OCI-LY7 (cell line): ENCODE results near the gene LRRFIP2. TPM values are rescaled to one million over a fixed set of nuclear protein-coding genes. Genes with fewer than 3 reads are reported as not detected.

Experiments used
- BruUV-seq: library from RNA; stranded (reverse); fragments of 400-500 nt; replicated peaks from 2 replicates; lab custom pipeline; 2021; lab: Mats Ljungman, UMichigan
- CTCF ChIA-PET: fragments of 300-600 bp; sonication (Branson Sonifier 250); formaldehyde crosslinking; loops from one replicate; lab custom pipeline; 2022; ENCODE audit warnings: antibody characterized with exemption; ENCODE audit not compliant: unreplicated experiment; lab: Charles Lee
- POLR2A ChIA-PET: fragments of 300-600 bp; sonication (Branson Sonifier 250); formaldehyde crosslinking; loops from one replicate; lab custom pipeline; 2022; ENCODE audit warnings: antibody characterized with exemption; lab: Charles Lee
- DNase-seq: peaks from one replicate; pipeline ENCODE4 v3.0.0-alpha.2; 2015; ENCODE audit warnings: low spot score
- H2AFZ ChIP-seq: fragments of 200-600 bp; sonication (generic), shearing (Covaris generic); 2 replicates; pipeline ENCODE4 v1.6.1; 2014; ENCODE audit warnings: mild to moderate bottlenecking, antibody characterized with exemption, low read length, moderate library complexity
- H3K27ac ChIP-seq: fragments of 200-600 bp; sonication (generic); 2 replicates; pipeline ENCODE4 v1.5.1; 2014; ENCODE audit warnings: mixed run types, low read depth, mild to moderate bottlenecking, moderate library complexity, low read length, inconsistent platforms; ENCODE audit not compliant: poor library complexity, severe bottlenecking
- H3K36me3 ChIP-seq: fragments of 200-600 bp; sonication (generic); 2 replicates; pipeline ENCODE4 v1.6.1; 2014; ENCODE audit warnings: mild to moderate bottlenecking, antibody characterized with exemption, low read length, moderate library complexity, mixed read lengths; ENCODE audit not compliant: insufficient read depth
- H3K4me1 ChIP-seq: fragments of 200-600 bp; sonication (generic); 2 replicates; pipeline ENCODE4 v1.5.1; 2014; ENCODE audit warnings: mild to moderate bottlenecking, low read length; ENCODE audit not compliant: insufficient read depth, poor library complexity, severe bottlenecking
- H3K4me2 ChIP-seq: fragments of 200-600 bp; sonication (generic); 2 replicates; pipeline ENCODE4 v1.6.1; 2014; ENCODE audit warnings: mild to moderate bottlenecking, low read length
- H3K4me3 ChIP-seq: fragments of 200-600 bp; sonication (generic); 2 replicates; pipeline ENCODE4 v1.5.1; 2014; ENCODE audit warnings: mild to moderate bottlenecking, low read depth, low read length; ENCODE audit not compliant: poor library complexity, severe bottlenecking
- H3K79me2 ChIP-seq: fragments of 200-600 bp; sonication (generic); 2 replicates; pipeline ENCODE4 v1.6.1; 2016; ENCODE audit warnings: low read depth, mild to moderate bottlenecking, low read length, moderate library complexity, mixed read lengths; ENCODE audit not compliant: insufficient read depth
- H3K9me2 ChIP-seq: fragments of 200-600 bp; sonication (generic); 2 replicates; pipeline ENCODE4 v1.6.1; 2016; ENCODE audit warnings: mild to moderate bottlenecking, low read length, mixed read lengths; ENCODE audit not compliant: insufficient read depth
- H3K9me3 ChIP-seq: fragments of 200-600 bp; sonication (generic); 2 replicates; pipeline ENCODE4 v1.6.1; 2014; ENCODE audit warnings: mild to moderate bottlenecking, mixed run types, low read length, mixed read lengths
- H4K20me1 ChIP-seq: fragments of 200-600 bp; sonication (generic); 2 replicates; pipeline ENCODE4 v1.6.1; 2014; ENCODE audit warnings: mild to moderate bottlenecking, antibody characterized with exemption, low read length, moderate library complexity, mixed read lengths; ENCODE audit not compliant: insufficient read depth
- CTCF ChIP-seq: fragments of 200-600 bp; sonication (generic); conservative IDR thresholded peaks from 2 replicates; pipeline ENCODE4 v1.5.1; 2014; ENCODE audit warnings: mild to moderate bottlenecking, antibody characterized with exemption, low read length, moderate library complexity, mixed read lengths
- EZH2phosphoT487 ChIP-seq: fragments of 200-600 bp; sonication (generic); IDR thresholded peaks from 2 replicates; pipeline ENCODE4 v1.6.1; 2018; ENCODE audit warnings: low read depth, borderline replicate concordance, mild to moderate bottlenecking, mixed run types, antibody characterized with exemption, low read length, moderate library complexity, mixed read lengths
- intact Hi-C: fragments of 100-400 bp; cut with micrococcal nuclease; formaldehyde crosslinking; loops from one replicate; pipeline ENCODE4 v1.10.0; 2022; ENCODE audit not compliant: unreplicated experiment
- total RNA-seq, 2 experiments: library from RNA; depleted of rRNA in 1 of 2; stranded (reverse); fragments of >200 nt in 1 of 2; shearing (Covaris generic) in 1 of 2; gene quantifications; 2 replicates each; pipeline ENCODE4 v1.2.3, GENCODE V29; 2014 to 2022

LRRFIP2 gene
- total RNA-seq, 2 experiments from 2014 or later, result 23.7 to 37.3 TPM

- Histone ChIP-seq H3K4me1 (no peaks in the 10 kb centered on the region), H3K9me3 (no peaks in the 10 kb centered on the region), H3K36me3 (no peaks in the 10 kb centered on the region), H3K79me2 (no peaks in the 10 kb centered on the region), H3K4me3 (no peak overlapping the region), H3K4me2 (no peak overlapping the region), H3K9me2 (no peaks in the 10 kb centered on the region), H4K20me1 (no peaks in the 10 kb centered on the region), H3K27ac (no peak overlapping the region), H2AFZ (no peak overlapping the region)
- POLR2A ChIA-PET, result no interaction called here
- CTCF ChIA-PET, result no interaction called here
- intact Hi-C loops, result no loop called here
- DNase-seq, result no peak
- BruUV-seq, result no TSS peak
- TF ChIP-seq CTCF (no peak), EZH2phosphoT487 (no peak)
Measured at GRCh38 chr3:37099469-37099868, 74.9 kb downstream of the LRRFIP2 start.

GRCh38 chr3:37098884-37099283 lies 75.5 kb downstream of the LRRFIP2 start:
- Histone ChIP-seq H3K4me2 (no peak overlapping the region), H2AFZ (no peak overlapping the region), H4K20me1 (no peaks in the 10 kb centered on the region), H3K79me2 (no peaks in the 10 kb centered on the region), H3K9me2 (no peaks in the 10 kb centered on the region), H3K4me1 (no peaks in the 10 kb centered on the region), H3K36me3 (no peaks in the 10 kb centered on the region), H3K27ac (no peak overlapping the region), H3K4me3 (no peak overlapping the region), H3K9me3 (no peaks in the 10 kb centered on the region)
- CTCF ChIA-PET, result no interaction called here
- intact Hi-C loops, result no loop called here
- TF ChIP-seq CTCF, result no peak
- TF ChIP-seq EZH2phosphoT487, result no peak
- DNase-seq, result no peak
- POLR2A ChIA-PET, result no interaction called here
- no TSS peak for BruUV-seq

GRCh38 chr3:37097776-37098175 lies 76.6 kb downstream of the LRRFIP2 start:
- no TSS peak for BruUV-seq
- intact Hi-C loops, result no loop called here
- Histone ChIP-seq H4K20me1 (no peaks in the 10 kb centered on the region), H3K4me3 (no peak overlapping the region), H3K27ac (no peak overlapping the region), H2AFZ (no peak overlapping the region), H3K36me3 (no peaks in the 10 kb centered on the region), H3K4me2 (no peak overlapping the region), H3K4me1 (no peaks in the 10 kb centered on the region), H3K9me3 (no peaks in the 10 kb centered on the region), H3K9me2 (no peaks in the 10 kb centered on the region), H3K79me2 (no peaks in the 10 kb centered on the region)
- TF ChIP-seq EZH2phosphoT487 (no peak), CTCF (no peak)
- ChIA-PET POLR2A (interaction anchor here (0.7 to 1.4 kb wide), 2 partner anchors 13 to 303 kb away, joined by 4 to 6 read pairs; no protein-coding TSS in a partner anchor), CTCF (no interaction called here)
- no peak for DNase-seq
